Ishikawa (cell line): ENCODE data around the gene ATP8A2.

Experiments used
- CEBPB ChIP-seq: IDR thresholded peaks from 2 replicates; pipeline ENCODE4 v1.6.1; 2012
- CREB1 ChIP-seq: IDR thresholded peaks from 2 replicates; pipeline ENCODE4 v1.6.1; 2012; ENCODE audit warnings: low read depth
- EP300 ChIP-seq: IDR thresholded peaks from 2 replicates; pipeline ENCODE4 v1.6.1; 2012; ENCODE audit warnings: borderline replicate concordance
- FOXM1 ChIP-seq: IDR thresholded peaks from 2 replicates; pipeline ENCODE4 v1.6.1; 2012; ENCODE audit warnings: low read depth, borderline replicate concordance
- MAX ChIP-seq: IDR thresholded peaks from 2 replicates; pipeline ENCODE4 v1.6.1; 2012
- NFIC ChIP-seq: IDR thresholded peaks from 2 replicates; pipeline ENCODE4 v1.6.1; 2012
- RAD21 ChIP-seq: IDR thresholded peaks from 2 replicates; pipeline ENCODE4 v1.6.1; 2012; ENCODE audit warnings: low read depth
- REST ChIP-seq: IDR thresholded peaks from 2 replicates; pipeline ENCODE4 v1.6.1; 2012; ENCODE audit warnings: low read depth, mild to moderate bottlenecking
- TAF1 ChIP-seq: IDR thresholded peaks from 2 replicates; pipeline ENCODE4 v1.6.1; 2012; ENCODE audit warnings: low read depth, mild to moderate bottlenecking
- TCF12 ChIP-seq: IDR thresholded peaks from 2 replicates; pipeline ENCODE4 v1.6.1; 2012; ENCODE audit warnings: low read depth
- TEAD4 ChIP-seq: IDR thresholded peaks from 2 replicates; pipeline ENCODE4 v1.6.1; 2012
- YY1 ChIP-seq: IDR thresholded peaks from 2 replicates; pipeline ENCODE4 v1.6.1; 2012; ENCODE audit warnings: low read depth
- ZBTB7A ChIP-seq: IDR thresholded peaks from 2 replicates; pipeline ENCODE4 v1.6.1; 2012; ENCODE audit warnings: low read depth

- TF ChIP-seq YY1 (no peak), TCF12 (no peak), EP300 (no peak), TAF1 (no peak), FOXM1 (no peak), NFIC (no peak), CREB1 (no peak), TEAD4 (no peak), MAX (no peak), ZBTB7A (no peak), RAD21 (no peak), REST (no peak), CEBPB (no peak)
These were observed 319.9 kb downstream of the ATP8A2 start for GRCh38 chr13:25691654-25692053.
